ENCODE measurements around the gene REEP3. TPM values are rescaled to one million over a fixed set of nuclear protein-coding genes. Genes with fewer than 3 reads are reported as not detected.

The REEP3 gene
- total RNA-seq, 4 donors from 2014 or later, result 45.9 to 67.4 (median 63.3) TPM

GRCh38 chr10:63547628-63548360 lies 26.6 kb downstream of the REEP3 start:
- H3K4me1 ChIP-seq, result peaks cover 0 to 38% (median 0%) of the 10 kb centered on the region in 4 donors
- WGBS, 2 donors, result 82% methylated on average over 2 of the region's 2 CpGs
- no peaks in the 10 kb centered on the region for H3K36me3 ChIP-seq
- no peak overlapping the region for H3K4me3 ChIP-seq
- H3K27me3 ChIP-seq, result no peaks in the 10 kb centered on the region
- no peaks in the 10 kb centered on the region for H3K9me3 ChIP-seq
- TF ChIP-seq CTCF (IDR thresholded peaks at IDR 0.05) (no peak), POLR2A (IDR thresholded peaks at IDR 0.05) (no peak), EP300 (IDR thresholded peaks at IDR 0.05) (no peak)
- H3K27ac ChIP-seq, result no peak overlapping the region
- DNase-seq (ENCODE audit: low spot score in 2 of 2), result no peak

DNA sequence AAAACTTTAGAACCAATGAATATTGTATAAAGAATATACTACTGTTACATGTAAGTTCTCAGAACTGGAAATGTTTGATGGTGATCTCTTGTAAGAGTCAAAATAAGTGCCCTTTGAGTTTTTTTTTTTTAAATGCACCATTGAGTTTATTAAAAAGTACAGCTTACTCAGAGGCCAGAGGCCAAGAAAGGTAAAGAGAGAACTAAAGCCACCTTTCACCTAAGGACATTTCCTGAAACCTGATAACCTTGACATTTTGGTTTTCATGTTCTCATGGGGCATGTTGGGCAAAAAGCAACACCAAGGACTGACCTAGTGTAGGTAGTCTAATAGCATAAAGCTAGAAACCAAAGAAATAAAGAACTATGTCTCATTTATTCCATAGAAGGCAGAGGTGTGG lies 27.7 kb downstream of the REEP3 start:
- TF ChIP-seq EP300 (IDR thresholded peaks at IDR 0.05) (no peak), POLR2A (IDR thresholded peaks at IDR 0.05) (no peak), CTCF (IDR thresholded peaks at IDR 0.05) (no peak)
- Histone ChIP-seq H3K27me3 (no peaks in the 10 kb centered on the region), H3K27ac (no peak overlapping the region), H3K4me1 (peaks cover 0 to 36% (median 0%) of the 10 kb centered on the region in 4 donors), H3K36me3 (no peaks in the 10 kb centered on the region), H3K4me3 (no peak overlapping the region), H3K9me3 (no peaks in the 10 kb centered on the region)
- DNase-seq (ENCODE audit: low spot score in 2 of 2), result no peak

- no peaks in the 10 kb centered on the region for H3K9me3 ChIP-seq
- no peaks in the 10 kb centered on the region for H3K36me3 ChIP-seq
- no peaks in the 10 kb centered on the region for H3K27me3 ChIP-seq
- no peak overlapping the region for H3K27ac ChIP-seq
- 78 to 81% methylated on average over 3 of the region's 3 CpGs for WGBS, 2 donors
- H3K4me3 ChIP-seq, result no peak overlapping the region
- no peak for TF ChIP-seq EP300 (IDR thresholded peaks at IDR 0.05)
- no peak for TF ChIP-seq CTCF (IDR thresholded peaks at IDR 0.05)
- no peak for TF ChIP-seq POLR2A (IDR thresholded peaks at IDR 0.05)
- H3K4me1 ChIP-seq, result peaks cover 0 to 32% (median 0%) of the 10 kb centered on the region in 4 donors
- no peak for DNase-seq (ENCODE audit: low spot score in 2 of 2)
These were observed 28.6 kb downstream of the REEP3 start for GRCh38 chr10:63549810-63550209.

DNA sequence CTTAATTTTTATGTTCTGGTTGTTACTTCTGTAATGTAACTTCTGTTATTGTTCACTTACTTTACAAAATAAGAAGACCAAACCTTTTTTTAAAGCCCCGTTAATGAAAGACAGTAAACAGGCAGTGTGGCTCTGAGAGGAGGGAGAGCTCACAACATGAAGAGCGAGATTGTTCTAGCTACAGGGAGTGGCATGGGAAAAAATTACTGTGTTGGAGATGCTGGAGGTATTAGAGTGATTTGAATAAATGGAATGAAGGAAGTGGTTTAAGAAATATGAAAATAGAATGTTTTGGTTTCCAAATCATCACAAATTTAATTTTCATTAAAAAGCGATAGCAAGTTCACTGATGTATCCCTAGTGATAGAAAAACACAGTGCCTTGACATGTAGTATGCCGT lies 31.8 kb downstream of the REEP3 start:
- Histone ChIP-seq H3K4me3 (peak overlapping the region in 1 of 4 donors; percentile 12), H3K4me1 (peaks cover 0 to 44% (median 0%) of the 10 kb centered on the region in 4 donors), H3K9me3 (no peaks in the 10 kb centered on the region), H3K36me3 (no peaks in the 10 kb centered on the region), H3K27me3 (no peaks in the 10 kb centered on the region), H3K27ac (peak overlapping the region in 2 of 4 donors; percentile 74 to 84)
- peak in 1 of 2 donors; percentile 50 for TF ChIP-seq EP300 (IDR thresholded peaks at IDR 0.05)
- no peak for TF ChIP-seq CTCF (IDR thresholded peaks at IDR 0.05)
- TF ChIP-seq POLR2A (IDR thresholded peaks at IDR 0.05), result no peak
- WGBS, 2 donors, result 53 to 64% methylated on average over 4 of the region's 4 CpGs
- no peak for DNase-seq (ENCODE audit: low spot score in 2 of 2)

DNA sequence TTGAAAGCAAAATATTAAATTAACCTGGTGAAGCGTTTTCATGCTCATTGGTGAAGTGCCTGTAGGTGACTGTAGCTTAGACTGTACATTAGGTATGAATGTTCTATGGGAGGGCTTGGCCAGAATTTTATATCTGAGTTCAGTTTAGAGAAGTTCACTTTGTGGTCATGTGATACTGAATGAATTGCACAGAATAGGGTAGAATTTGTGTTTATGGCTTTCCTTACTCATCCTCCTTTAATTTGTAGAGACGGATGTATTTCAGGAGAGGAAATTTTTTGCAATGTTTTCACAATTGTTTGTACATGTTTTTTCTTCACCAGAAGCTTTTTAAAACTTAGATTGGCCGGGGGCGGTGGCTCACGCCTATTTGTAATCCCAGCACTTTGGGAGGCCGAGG lies 32.3 kb downstream of the REEP3 start:
- Histone ChIP-seq H3K9me3 (no peaks in the 10 kb centered on the region), H3K36me3 (no peaks in the 10 kb centered on the region), H3K4me3 (peak overlapping the region in 1 of 4 donors; percentile 12), H3K4me1 (peaks cover 0 to 44% (median 0%) of the 10 kb centered on the region in 4 donors), H3K27me3 (no peaks in the 10 kb centered on the region), H3K27ac (peak overlapping the region in 2 of 4 donors; percentile 74 to 84)
- 75 to 81% methylated on average over 6 of the region's 6 CpGs for WGBS, 2 donors
- TF ChIP-seq CTCF (IDR thresholded peaks at IDR 0.05) (no peak), EP300 (IDR thresholded peaks at IDR 0.05) (no peak), POLR2A (IDR thresholded peaks at IDR 0.05) (no peak)
- DNase-seq (ENCODE audit: low spot score in 2 of 2), result no peak
